ENCODE results near the gene SHROOM3.
"Not testable (repeated sequence)": the region's sequence is repeated elsewhere in the genome, so short reads cannot be mapped to it uniquely, and the experiment has no call there.

Gene SHROOM3

DNA sequence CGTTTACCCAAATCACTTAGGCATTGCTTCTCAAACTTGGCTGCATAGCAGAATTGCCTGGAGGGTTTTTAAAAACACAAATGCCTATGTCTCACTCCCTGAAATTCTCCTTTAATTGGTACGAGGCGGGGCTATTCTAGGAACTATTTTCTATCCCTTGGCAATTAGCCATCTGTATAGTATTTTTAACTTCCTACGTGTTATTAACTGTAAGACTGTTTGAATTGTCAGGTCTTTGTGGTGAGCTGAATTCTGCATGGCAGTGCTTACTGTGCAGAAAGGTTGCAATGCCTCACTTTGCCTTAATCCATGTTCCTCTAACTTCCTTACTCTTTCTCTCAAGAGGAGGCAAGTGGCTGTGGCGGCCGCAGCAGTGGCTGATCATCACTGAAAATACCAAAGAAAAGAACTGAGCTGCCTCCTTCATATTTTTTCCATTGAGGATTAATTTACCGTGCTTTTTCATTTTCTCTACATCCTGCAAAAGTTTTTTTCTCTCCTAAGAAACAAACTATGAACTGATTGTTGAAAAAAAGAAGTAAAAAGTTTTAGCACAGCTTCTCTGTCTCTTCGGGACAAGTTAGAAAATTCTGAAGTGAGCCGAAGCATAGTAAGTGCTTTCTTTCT is at the start of gene SHROOM3:
SHROOM3 (plus strand) TSS at position 329 of the 627 bp plus-strand sequence. CDS start 824 bp downstream, outside the sequence.
- DNase-seq (ENCODE audit: low read depth in 3 of 3, low spot score in 1 of 3) = no peak

DNA sequence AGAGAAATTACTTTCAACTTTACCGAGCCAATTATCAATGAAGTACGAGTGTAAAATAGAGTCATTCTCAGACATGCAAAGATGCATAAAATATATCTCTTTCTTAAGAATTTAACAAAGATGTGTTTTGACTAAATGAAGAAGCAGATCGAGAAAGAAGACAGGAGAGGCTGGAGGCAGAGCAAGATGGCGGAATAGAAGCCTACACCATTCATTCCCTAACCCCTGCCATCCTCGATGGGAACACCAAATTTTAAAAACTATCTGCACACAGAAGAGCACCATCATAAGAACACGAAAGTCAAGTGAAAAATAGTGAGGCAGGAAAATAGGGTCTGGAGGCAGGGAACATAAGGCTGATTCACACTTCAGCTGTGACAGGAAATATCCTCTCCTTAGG is 49.1 kb upstream of the SHROOM3 start:
- DNase-seq (ENCODE audit: low read depth in 3 of 3, low spot score in 1 of 3) = no peak

DNA sequence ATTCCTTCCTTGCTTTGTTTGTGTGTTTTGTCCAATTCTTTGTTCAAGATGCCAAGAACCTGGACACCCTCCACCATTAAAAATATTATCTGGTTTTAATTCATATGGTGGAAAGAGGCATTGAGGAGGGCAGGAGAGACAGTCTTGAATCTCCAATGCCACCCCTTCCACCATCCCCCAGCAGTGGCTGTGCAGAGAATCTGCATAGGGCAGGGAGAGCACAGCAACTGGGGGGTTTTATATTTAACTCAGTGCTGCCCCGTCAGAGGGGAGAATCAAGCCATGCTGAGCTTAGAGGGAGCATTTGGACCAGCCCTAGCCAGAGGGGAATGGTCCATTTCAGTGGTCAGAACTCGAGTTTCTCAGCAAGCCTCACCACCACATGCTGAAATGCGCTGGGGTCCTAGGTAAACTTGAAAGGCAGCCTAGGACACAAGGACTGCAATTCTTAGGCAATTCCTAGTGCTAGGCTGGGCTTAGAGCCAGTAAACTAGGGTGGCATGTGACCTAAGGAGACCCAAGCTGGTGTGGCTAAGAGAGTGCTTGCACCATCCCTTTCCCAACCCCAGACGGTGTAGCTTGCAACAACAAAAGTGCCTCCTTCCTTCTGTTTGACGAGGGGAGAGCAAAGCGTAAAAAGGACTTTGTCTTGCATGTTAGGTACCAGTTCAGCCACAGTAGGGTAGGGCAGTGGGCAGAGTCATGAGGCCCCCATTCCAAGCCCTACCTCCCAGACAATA is 48.3 kb upstream of the SHROOM3 start:
- DNase-seq (ENCODE audit: low read depth in 3 of 3, low spot score in 1 of 3) = no peak

DNA sequence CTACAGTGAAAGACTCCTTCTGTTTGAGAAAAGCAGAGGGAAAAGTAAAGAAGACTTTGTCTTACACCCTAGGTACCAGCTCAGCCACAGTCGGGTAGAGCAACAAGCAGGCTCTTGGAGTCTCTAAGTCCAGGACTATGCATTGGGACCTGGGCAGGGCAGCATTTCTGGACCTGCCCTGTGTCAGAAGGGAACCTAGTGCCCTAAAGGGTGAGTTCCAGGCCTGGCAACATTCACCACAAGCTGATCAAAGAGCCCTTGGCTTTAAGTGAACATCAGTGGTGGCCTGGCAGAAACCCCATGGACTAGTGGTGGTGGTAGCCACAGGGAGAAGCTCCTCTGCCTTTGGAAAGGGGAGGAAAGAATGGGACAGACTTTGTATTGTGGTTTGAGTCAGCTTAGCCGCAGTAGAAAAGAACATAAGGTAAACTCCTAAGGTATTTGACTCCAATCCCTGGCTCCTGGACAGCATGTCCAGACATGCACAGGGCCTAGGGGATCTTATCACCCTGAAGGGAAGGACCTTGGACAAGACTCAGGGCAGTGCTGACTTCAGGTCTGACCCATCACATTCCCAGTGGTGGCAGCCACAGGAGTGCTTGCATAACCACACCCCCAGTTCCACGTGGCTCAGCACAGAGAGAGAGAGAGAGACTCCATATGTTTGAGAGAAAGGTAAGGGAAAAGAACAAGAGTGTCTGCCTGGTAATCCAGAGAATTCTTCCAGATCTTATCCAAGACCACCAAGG is 46.7 kb upstream of the SHROOM3 start:
- no peak for DNase-seq (ENCODE audit: low read depth in 3 of 3, low spot score in 1 of 3)

DNA sequence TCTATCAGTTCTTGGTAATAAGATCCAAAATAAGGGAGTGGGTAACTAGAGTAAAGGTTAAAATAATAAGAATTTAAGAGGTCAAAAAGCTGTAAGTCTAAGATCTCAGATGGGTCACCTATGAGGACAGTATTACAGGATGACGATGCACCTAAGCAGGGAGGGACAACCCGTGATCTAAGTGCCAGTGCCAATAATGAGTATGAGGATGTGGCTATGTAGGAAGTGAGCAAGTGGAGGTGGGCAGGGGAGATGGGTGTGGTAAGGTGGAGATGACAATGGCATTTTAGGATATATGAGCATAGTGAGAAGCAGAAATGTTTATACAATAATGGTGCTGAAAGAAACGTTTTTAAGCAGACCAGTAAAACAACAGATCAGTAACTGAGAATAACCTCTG is 33.4 kb upstream of the SHROOM3 start:
- no peak for DNase-seq (ENCODE audit: low read depth in 3 of 3, low spot score in 1 of 3)

DNA sequence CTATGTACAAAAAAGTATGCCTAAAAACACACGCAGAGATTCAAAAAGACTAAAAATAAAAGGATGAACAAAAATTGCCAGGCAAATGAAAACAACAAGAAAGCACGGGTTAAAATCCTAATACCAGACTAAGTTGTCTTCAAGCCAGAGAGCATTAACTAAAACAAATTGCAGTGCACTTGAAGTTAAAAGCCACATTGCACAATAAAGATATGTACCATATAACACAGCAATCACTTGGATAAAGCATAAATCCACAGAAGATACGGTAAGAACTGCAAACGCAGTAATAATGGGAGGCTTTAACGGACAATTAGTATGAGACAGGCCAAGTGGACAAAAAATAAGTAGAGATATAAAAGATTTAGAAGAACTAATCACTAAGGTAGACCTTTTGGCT is 28.9 kb upstream of the SHROOM3 start:
- no peak for DNase-seq (ENCODE audit: low read depth in 3 of 3, low spot score in 1 of 3)

DNA sequence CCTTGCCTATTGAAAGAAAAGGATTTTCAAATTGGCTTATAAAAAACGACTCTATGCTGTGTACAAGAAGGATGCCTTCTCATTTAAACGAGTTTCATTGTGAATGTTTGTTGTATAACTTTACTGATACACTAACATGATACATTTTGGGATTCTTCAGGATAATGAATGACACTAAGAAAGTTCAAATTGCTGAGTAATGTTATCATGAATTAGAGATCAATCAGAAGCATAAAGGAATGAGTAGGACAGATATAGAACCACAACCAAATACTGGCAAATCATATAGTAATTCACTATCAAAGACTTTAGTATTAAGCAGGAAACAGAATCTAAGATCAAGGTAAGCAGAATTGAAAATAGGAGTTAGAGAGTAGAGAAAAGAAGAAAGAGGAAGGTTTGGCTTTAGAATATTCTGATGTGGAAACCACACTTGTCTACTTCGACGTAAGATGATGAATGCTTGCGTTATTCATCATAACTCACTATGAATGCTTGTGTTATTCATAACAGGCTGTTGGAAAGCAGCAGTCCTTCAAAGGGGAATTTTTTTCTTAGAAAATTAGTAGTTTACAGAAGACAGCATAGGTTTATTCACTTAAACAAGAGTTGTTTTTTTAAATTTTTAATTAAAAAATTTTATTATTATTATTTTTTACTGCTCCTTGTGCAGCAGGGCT is 27.4 kb upstream of the SHROOM3 start:
- DNase-seq (ENCODE audit: low read depth in 3 of 3, low spot score in 1 of 3) = no peak

DNA sequence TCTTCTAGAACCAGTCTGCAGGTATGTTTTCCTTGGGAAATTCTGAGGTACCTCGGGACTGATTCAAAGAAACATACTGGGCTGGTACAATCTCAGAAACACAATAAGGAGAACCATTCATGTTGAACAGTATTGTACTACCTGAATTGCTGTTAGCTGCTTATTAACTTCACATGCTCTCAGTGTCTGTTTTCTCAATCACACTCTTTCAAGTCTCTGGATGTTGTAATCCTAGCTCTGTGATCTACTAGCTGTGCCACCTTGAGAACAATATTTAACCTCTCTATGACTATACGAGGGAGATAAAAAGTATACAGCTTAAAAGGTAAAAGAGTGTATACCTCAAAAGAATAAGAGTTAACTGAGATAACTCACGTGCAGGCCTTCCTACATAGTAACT is 24.4 kb upstream of the SHROOM3 start:
- no peak for DNase-seq (ENCODE audit: low read depth in 3 of 3, low spot score in 1 of 3)

DNA sequence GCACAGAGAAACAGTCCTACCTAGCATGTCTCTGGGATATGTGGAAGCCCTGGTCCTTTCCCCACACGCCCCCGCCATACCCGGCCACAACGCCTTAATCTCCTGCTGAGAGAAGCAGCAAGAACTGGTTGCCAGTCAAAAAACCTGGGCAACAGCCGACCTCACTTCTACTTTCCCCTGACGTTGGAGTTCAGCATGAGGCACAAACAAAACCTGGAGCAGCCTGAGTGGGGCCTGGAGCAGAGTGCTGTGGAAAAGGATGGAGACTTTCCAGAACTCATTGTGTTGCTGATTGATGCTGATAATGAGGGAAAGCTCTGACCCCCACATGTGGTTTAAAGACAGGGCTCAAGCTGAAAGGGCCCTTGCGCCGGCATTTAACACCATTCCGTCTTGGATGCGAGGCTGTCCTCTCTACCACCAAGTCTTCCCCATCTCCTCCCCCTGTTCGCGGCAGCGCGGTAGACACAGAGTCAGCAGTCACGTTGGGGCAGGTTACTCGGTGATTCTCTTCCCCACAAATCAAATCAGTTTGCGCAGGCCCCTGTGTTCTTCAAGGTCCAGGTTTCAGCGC is 14.8 kb upstream of the SHROOM3 start:
- DNase-seq (ENCODE audit: low read depth in 3 of 3, low spot score in 1 of 3) = no peak

DNA sequence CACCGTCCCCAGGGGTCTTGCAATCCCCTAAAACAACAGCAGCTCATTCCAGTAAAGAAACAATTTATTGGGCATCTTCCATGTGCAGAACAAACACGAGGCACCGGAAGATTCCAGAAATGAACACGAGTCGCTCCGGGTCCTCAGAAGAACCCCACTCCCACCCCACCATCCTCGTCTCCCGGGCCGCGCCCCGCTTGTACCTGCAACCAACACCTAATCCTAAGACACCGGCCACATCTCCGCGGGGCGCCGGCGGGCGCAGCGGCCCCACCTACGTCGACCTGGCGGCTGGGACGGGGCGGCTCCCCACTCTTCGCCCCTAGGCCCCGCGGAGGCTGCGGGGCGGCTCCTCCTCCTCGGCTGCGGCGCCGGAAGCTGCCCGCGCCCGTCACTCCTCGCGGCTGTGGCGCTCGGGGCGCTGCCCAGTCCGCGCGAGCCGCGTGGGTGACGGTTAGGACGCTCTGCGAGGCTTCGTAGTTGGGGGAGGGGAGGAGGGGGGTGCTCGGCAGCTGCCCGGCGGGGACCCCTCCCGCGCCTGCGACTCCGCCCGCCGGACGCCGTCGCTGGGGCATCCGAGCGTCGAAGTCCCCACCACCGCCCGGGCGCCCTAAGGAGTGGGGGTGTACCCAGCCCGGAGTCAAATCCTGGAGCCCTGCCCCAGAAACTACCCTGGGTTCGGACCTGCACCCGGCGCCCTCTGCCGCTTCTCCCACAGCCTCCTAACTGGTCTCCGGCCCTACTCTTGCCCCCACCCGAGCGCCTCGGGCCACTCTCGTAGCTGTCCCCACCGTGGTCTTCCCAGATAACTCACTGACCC is 14.1 kb upstream of the SHROOM3 start, which contains the start of gene CCDC158:
CCDC158 (minus strand) TSS at position 380 of the 820 bp plus-strand sequence. CDS start 17,934 bp downstream, outside the sequence.
- no peak for DNase-seq (ENCODE audit: low read depth in 3 of 3, low spot score in 1 of 3)

DNA sequence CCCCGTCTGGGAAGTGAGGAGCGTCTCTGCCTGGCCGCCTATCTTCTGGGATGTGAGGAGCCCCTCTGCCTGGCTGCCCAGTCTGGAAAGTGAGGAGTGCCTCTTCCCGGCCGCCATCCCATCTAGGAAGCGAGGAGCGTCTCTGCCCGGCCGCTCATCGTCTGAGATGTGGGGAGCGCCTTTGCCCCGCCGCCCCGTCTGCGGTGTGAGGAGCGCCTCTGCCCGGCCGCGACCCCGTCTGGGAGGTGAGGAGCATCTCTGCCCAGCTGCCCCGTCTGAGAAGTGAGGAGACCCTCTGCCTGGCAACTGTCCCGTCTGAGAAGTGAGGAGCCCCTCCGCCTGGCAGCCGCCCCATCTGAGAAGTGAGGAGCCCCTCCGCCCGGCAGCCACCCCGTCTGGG is 11.9 kb upstream of the SHROOM3 start:
- not testable (repeated sequence) for DNase-seq (ENCODE audit: low read depth in 3 of 3, low spot score in 1 of 3)

DNA sequence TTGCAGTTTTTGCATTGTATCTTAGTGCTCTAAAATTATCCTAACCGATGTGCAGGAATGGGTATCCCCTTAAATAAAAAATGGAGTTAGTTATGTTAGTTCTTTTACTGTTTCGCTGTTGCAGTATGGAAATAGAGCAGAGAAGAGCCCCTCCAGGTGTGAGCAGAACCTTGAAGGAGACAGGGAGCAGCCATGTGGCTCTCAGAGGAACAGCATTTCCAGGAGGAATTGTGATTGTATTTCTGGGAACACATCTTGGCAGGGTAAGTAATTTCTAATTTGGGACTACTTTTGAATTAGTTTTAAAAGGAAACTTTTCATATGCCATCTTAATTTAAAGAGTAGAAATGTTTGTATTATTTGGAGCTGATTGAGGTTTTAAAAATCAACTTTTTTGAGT is 8.8 kb upstream of the SHROOM3 start:
- DNase-seq (ENCODE audit: low read depth in 3 of 3, low spot score in 1 of 3) = no peak

DNA sequence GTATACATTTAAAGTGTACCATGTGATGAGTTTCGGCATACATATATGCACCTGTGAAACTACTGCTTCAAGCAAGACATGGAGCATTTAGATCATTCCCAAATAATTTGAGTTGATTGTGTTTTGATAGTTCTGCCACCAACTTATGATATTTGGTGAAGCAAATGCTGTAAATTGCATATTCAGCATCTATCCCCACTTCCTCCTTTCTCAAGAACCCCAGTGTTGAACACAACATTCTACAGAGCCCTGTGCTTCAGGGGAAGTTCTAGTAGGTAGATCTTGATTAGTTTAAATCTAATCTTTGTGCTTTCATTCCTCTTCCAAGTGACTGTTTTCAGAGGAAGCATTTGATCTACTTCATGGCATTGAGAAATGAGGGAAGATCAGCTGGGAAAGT is 5.4 kb upstream of the SHROOM3 start:
- DNase-seq (ENCODE audit: low read depth in 3 of 3, low spot score in 1 of 3) = no peak

DNA sequence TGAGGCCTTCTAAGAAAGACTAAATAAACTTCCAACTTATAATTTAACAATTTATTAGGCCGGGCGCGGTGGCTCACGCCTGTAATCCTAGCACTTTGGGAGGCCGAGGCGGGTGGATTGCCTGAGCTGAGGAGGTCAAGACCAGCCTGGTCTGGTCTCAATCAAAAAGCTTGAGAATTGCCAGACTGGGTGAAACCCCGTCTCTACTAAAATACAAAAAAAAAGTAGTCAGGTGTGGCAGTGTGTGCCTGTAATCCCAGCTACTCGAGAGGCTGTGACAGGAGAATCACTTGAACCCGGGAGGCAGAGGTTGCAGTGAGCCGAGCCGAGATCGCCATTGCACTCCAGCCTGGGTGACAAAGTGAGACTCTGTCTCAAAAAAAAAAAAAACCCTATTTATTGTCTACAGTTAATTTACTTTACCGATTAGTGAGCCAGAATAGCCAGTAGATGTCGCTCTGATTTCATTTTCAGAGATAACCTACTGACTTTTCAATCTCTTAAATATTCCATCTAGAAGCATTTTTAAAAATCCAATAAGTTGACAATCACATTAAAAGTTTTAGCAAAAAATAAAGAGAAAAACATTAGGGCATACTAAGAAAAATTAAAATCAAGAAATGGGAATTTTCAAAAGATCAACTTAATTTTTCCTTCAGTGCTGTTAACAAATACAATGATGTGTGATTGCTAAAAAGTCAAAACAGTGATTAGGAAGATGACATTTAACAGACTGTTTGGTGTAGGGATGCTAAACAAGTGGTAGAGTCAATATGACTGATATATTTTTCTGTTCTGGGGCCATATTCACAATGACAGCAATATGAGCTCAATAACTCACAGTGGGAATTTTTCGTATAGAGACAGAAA is 4.3 kb upstream of the SHROOM3 start:
- no peak for DNase-seq (ENCODE audit: low read depth in 3 of 3, low spot score in 1 of 3)

DNA sequence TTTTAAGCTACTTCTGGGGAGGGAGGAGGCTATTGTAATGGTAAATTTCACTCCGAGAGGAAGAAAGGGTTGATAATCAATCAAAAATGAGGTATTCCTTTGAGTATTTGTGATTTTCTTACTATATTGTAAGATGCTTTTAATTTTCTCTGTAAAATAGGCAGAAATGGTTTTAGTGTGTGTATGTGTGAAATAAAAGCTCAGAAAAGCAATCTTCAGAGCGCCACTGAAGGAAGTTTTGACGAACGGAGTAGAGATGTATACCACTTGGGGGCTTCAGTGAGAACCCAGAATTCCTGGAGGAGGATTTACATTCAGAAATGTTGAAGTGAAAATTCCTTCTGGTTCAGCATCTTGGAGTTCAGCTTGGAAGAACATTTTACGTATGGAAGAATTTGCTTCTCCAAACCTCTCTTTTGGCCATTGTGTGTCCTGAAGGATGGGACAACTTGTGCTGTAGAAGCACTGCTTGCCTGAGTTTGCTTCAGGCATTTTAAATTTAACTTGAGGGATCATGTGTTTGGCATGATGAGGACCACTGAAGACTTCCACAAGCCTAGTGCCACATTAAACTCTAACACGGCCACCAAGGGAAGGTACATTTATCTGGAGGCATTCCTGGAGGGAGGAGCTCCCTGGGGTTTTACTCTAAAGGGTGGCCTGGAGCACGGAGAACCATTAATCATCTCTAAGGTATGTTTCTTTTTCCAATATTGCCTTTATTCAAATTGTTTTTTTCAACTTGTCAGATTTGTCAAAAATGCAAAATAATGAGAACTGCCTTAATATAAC is 695 bp downstream of the SHROOM3 start:
- DNase-seq (ENCODE audit: low read depth in 3 of 3, low spot score in 1 of 3) = no peak

DNA sequence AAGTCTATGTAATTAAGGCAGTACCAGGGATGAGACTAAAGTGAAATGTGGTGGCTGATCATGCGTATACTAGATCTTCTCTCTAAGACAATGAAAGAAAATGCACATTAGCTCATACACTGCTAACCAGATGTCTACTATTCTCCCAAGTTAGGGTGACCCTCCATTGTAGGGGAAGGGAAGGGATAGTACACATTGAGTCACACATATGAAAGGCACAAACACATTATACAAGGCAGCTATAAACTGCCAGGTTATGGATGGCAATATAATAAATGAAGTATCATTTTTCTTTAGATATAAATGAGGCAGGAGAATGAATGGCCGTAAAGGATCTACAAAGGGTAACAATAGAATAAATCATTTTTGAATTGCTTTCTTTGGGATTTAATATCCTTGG is 4.5 kb downstream of the SHROOM3 start:
- DNase-seq (ENCODE audit: low read depth in 3 of 3, low spot score in 1 of 3) = no peak

DNA sequence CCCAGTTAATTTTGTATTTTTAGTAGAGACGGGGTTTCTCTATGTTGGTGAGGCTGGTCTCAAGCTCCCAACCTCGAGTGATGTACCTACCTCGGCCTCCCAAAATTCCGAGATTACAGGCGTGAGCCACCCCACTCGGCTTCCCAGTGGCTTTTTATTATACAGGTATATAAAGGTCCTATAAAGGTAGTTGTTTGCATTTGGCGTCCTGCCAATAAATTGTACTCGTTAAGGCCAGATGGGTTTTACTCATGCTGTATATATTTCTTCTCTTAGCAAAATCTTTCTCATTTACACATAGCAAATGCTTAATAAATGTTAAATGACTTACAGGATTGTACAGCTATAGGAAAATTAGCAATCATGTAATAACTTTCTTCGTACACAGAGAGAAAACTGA is 6.9 kb downstream of the SHROOM3 start:
- DNase-seq (ENCODE audit: low read depth in 3 of 3, low spot score in 1 of 3) = no peak

DNA sequence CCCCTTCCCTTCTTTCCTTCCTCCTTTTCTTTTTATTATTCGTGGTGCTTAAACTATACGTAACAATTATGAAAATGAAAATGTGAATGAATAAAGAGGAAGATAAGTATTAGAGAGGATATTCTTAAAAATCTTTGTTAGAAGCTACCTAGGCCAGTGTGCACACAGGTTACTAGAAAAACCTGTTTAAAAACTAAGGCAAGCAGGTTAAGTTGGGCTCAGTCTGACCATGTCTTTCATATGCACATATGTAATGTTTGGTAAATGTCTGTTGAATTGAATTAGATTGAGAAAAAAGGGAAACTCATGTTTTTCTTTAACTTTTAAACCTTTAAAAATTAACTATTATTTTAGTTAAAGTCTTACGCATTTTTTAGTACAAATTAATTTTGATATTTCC is 7.8 kb downstream of the SHROOM3 start:
- no peak for DNase-seq (ENCODE audit: low read depth in 3 of 3, low spot score in 1 of 3)

DNA sequence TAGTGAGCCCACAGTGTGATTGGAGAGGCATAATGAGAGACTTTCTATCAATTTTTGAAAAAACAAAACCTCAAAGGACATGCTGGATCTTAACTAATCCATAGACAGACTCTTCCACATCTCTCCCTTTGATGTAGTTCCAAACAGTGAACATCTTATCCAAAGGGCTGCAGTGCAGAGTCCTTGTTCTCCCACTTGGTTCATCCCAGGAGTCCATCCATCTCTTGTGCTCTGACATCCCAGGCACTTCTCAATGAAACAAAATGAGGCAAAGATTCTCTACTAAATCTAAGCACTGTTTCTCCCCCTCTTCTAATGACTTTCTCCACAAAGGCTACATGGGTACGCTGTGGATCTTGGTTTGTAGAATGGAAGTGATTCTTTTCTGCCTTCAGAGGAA is 8.3 kb downstream of the SHROOM3 start:
- no peak for DNase-seq (ENCODE audit: low read depth in 3 of 3, low spot score in 1 of 3)

Data from stimulated activated CD4-positive, alpha-beta T cell treated with anti-CD3 and anti-CD28 coated beads, TNF-alpha, amount 100 ng/mL, for 1 hour (primary cell).